AG10803 (cell line): ENCODE results near the gene GBF1.

ENCODE experiments used
- DNase-seq: peaks from one replicate; pipeline ENCODE4 v3.0.0; 2010; ENCODE audit warnings: low read depth
- H3K4me3 ChIP-seq: 2 replicates; pipeline ENCODE4 v1.5.1; 2011; ENCODE audit warnings: mild to moderate bottlenecking, low read length, control low read depth
- CTCF ChIP-seq: conservative IDR thresholded peaks from 2 replicates; pipeline ENCODE4 v1.5.1; 2011; ENCODE audit warnings: mild to moderate bottlenecking, low read length, control low read depth, inconsistent platforms

Gene GBF1

GRCh38 chr10:102429468-102429867 lies 184.1 kb downstream of the GBF1 start:
- no peak overlapping the region for H3K4me3 ChIP-seq
- no peak for TF ChIP-seq CTCF
- DNase-seq, result no peak

- peak; percentile 53 for DNase-seq
- TF ChIP-seq CTCF, result no peak
- peak overlapping the region; percentile 94 for H3K4me3 ChIP-seq
These were observed 186.3 kb downstream of the GBF1 start for GRCh38 chr10:102431452-102432124.
